ENCODE measurements around the gene SOX4.

The SOX4 gene

GRCh38 chr6:21633511-21634109, 40.1 kb downstream of the SOX4 start:
- Histone ChIP-seq H3K4me3 (no peak overlapping the region), H3K27ac (no peak overlapping the region)
- no peak for DNase-seq (ENCODE audit: low spot score)
- TF ChIP-seq CTCF (IDR thresholded peaks at IDR 0.05), result no peak

DNA sequence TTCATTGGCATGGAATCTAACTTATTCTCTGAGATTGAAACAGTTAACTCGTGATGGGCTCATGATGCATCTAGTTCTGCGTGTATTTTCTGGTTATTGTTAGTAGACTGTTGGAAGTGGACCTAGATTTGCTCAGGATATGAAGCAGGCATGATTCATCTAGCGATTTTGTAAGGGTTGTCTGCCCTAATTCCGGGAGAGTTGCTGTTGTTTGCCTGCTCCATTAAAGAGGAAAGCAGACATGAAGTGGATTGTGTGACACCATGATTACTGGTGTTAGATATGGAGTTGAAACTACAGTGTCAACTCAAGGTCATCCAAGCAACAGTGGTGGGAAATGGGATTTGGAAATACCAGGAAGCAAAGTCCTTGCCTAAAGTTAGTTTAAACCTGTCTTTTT, 41.0 kb downstream of the SOX4 start:
- Histone ChIP-seq H3K4me3 (no peak overlapping the region), H3K27ac (peak overlapping the region in 1 of 2 donors; percentile 52)
- DNase-seq (ENCODE audit: low spot score), result no peak
- TF ChIP-seq CTCF (IDR thresholded peaks at IDR 0.05), result no peak

GRCh38 chr6:21636876-21637275, 43.3 kb downstream of the SOX4 start:
- Histone ChIP-seq H3K27ac (no peak overlapping the region), H3K4me3 (no peak overlapping the region)
- no peak for DNase-seq (ENCODE audit: low spot score)
- TF ChIP-seq CTCF (IDR thresholded peaks at IDR 0.05), result no peak

GRCh38 chr6:21639316-21639715, 45.8 kb downstream of the SOX4 start:
- DNase-seq (ENCODE audit: low spot score), result no peak
- Histone ChIP-seq H3K27ac (no peak overlapping the region), H3K4me3 (no peak overlapping the region)
- no peak for TF ChIP-seq CTCF (IDR thresholded peaks at IDR 0.05)
